GM23248 (cell line): ENCODE data around the gene GON4L.

Source experiments
- EZH2 ChIP-seq: fragments of 200-600 bp; sonication (generic); IDR thresholded peaks from 2 replicates; pipeline ENCODE4 v1.6.1; 2018; ENCODE audit warnings: antibody characterized with exemption, mild to moderate bottlenecking; ENCODE audit not compliant: insufficient read depth, poor library complexity, severe bottlenecking
- EZH2phosphoT487 ChIP-seq: fragments of 200-600 bp; sonication (generic); IDR thresholded peaks from 2 replicates; pipeline ENCODE4 v1.6.1; 2018; ENCODE audit warnings: antibody characterized with exemption, moderate library complexity, mild to moderate bottlenecking, low read depth; ENCODE audit not compliant: insufficient read depth

- no peak for TF ChIP-seq EZH2
- TF ChIP-seq EZH2phosphoT487: no peak
Observed at GRCh38 chr1:155858800-155859233, 1.8 kb upstream of the GON4L start.
